ENCODE data around the gene TCEA2. TPM values are rescaled to one million over a fixed set of nuclear protein-coding genes. Genes with fewer than 3 reads are reported as not detected.

The TCEA2 gene
- total and polyA plus RNA-seq, 2 of the 13 experiments (the other 11 are each of a cell fraction or from before 2014, with no cell fraction given), result 28.1 to 33.7 TPM

GRCh38 chr20:64056889-64057627, 5.9 kb upstream of the TCEA2 start (continued):
- TF ChIP-seq ZNF407 (CRISPR knock-in tag; IDR thresholded peaks at IDR 0.05; ENCODE audit: not compliant biosample characterization) (no peak), ETV5 (CRISPR knock-in tag; IDR thresholded peaks at IDR 0.05; ENCODE audit: borderline replicate concordance) (peak; percentile 31), SNAPC5 (CRISPR knock-in tag; IDR thresholded peaks at IDR 0.05; ENCODE audit: borderline replicate concordance) (0 out of 2 replicates have a peak, but pooled peaks have one; percentile 8), KDM6A (CRISPR knock-in tag; IDR thresholded peaks at IDR 0.05; ENCODE audit: low read depth) (no peak), ZNF776 (CRISPR knock-in tag; IDR thresholded peaks at IDR 0.05) (peak; percentile 98), KLF6 (CRISPR knock-in tag; IDR thresholded peaks at IDR 0.05) (0 out of 2 replicates have a peak, but pooled peaks have one; percentile 11), XRCC5 (optimal IDR thresholded peaks at IDR 0.05; ENCODE audit: low read length) (no peak), HOMEZ (CRISPR knock-in tag; IDR thresholded peaks at IDR 0.05; ENCODE audit: low read depth) (no peak), ZFX (CRISPR knock-in tag; IDR thresholded peaks at IDR 0.05; ENCODE audit: low read depth) (peak; percentile 84), SCMH1 (CRISPR knock-in tag; IDR thresholded peaks at IDR 0.05; ENCODE audit: borderline replicate concordance) (no peak), AHR (CRISPR knock-in tag; IDR thresholded peaks at IDR 0.05) (no peak), ZFP90 (CRISPR knock-in tag; IDR thresholded peaks at IDR 0.05; ENCODE audit: borderline replicate concordance) (no peak), BCLAF1 (IDR thresholded peaks at IDR 0.05) (no peak), ZNF484 (CRISPR knock-in tag; IDR thresholded peaks at IDR 0.05; ENCODE audit: borderline replicate concordance, low read depth) (no peak), SPEN (CRISPR knock-in tag; IDR thresholded peaks at IDR 0.05; ENCODE audit: low read depth) (no peak; the same call in 1 of the 2 replicates), HDAC6 (IDR thresholded peaks at IDR 0.05; ENCODE audit: low read depth, low read length) (no peak)
